Caki2 (cell line): Measurements from ENCODE around the gene INSIG1. TPM values are rescaled to one million over a fixed set of nuclear protein-coding genes. Genes with fewer than 3 reads are reported as not detected.
A peak's percentile ranks its signal among the peaks of the same experiment; 100 is the strongest.

Source experiments
- DNase-seq: peaks from one replicate; pipeline ENCODE4 v3.0.0-alpha.2; 2015; ENCODE audit warnings: low read depth
- in situ Hi-C: cut with HindIII; loops from 2 replicates; pipeline ENCODE4 v1.10.0; 2016; ENCODE audit warnings: low sequenced_read_pairs, low pct_unique_long_range_greater_than_20kb, mixed read lengths
- total RNA-seq: library from RNA; depleted of rRNA; stranded (reverse); fragments of >200 nt; shearing (Covaris generic); gene quantifications from 2 replicates; pipeline ENCODE4 v1.2.3, GENCODE V29; 2014; ENCODE audit warnings: low replicate concordance

INSIG1 gene
- total RNA-seq, 1 experiment from 2014 or later = 72.9 TPM

- DNase-seq = no peak
- in situ Hi-C loops = no loop called here
Measured at GRCh38 chr7:155263581-155264143, 34.0 kb upstream of the INSIG1 start.

DNA sequence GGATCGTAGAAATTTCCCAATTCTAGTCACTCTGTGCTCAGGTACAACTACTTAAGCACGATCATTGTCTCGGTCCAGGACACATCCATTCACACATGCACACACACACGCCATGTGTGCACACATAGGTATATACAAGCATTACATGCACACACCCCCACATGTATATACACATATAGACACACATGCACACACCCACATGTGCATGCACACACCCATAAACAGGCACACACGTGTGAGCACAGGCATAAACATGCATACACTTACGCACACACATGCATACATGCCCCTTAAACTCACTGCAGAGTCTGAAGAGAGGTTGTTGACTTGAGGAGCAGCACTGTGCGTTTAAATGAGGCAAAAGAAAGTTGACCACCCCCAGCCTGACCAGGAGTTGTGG lies 32.5 kb upstream of the INSIG1 start:
- no peak for DNase-seq
- in situ Hi-C loops = no loop called here

DNA sequence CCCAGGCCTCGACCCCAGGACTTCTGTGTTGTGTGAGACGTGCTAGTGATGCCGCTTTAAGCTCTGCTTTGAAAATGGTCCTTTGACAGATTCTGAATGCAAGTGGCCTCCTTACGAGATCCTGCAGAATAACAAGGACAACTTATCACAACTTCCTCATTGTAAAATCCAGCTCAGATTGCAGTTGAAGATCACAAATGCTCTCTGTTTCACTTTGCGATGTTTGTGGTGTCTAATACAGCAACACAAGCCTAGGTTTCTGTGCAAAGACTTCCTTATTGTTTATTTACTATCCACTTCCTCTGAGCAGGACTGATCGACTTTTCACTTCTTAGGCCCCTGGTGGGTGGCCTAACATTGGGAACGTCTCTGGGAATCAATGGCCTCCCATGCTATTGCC lies 31.7 kb upstream of the INSIG1 start:
- in situ Hi-C loops = no loop called here
- DNase-seq = no peak

DNA sequence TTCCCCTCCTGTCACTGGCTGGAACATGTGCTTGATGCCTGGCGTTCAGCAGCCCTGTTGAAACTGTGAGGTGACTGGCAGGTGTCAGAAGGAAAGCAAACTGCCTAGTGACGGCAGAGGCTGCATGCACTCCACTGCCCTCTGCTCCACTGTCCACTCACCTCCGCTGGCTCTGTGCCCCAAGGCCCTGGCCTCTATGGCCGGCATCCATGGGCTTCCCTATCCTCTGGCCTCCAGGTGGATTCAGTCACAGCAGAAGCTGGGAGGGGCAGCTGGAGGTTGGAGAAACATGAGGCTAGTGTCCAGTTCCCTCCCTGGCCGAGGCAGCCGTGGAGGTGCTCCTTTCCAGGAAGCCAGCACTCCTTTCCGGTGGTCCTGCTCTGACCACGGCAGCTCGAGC lies 31.2 kb upstream of the INSIG1 start:
- no peak for DNase-seq
- in situ Hi-C loops = no loop called here

GRCh38 chr7:155267023-155267422 lies 30.7 kb upstream of the INSIG1 start:
- in situ Hi-C loops = no loop called here
- no peak for DNase-seq

GRCh38 chr7:155267436-155267835 lies 30.2 kb upstream of the INSIG1 start:
- in situ Hi-C loops = no loop called here
- no peak for DNase-seq

DNA sequence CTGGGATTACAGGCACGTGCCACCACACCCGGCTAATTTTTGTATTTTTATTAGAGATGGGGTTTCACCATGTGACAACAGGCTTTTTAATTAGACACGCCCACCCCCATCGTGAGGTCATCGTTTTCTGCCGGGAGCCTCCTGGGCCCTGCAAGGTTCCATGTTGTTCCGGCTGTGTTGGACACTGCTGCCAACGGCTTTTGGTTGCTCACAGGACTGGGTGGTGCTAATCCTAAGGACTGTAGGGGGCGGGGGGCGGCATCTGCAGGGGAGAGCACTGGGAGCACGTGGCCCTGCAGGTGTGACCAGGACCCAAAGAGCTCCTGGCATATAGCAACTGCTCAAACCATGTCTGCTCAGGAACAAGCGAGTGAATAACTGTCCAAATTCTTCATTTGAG lies 29.5 kb upstream of the INSIG1 start:
- in situ Hi-C loops = no loop called here
- DNase-seq = no peak

GRCh38 chr7:155268921-155269650 lies 28.6 kb upstream of the INSIG1 start:
- in situ Hi-C loops = no loop called here
- no peak for DNase-seq

DNA sequence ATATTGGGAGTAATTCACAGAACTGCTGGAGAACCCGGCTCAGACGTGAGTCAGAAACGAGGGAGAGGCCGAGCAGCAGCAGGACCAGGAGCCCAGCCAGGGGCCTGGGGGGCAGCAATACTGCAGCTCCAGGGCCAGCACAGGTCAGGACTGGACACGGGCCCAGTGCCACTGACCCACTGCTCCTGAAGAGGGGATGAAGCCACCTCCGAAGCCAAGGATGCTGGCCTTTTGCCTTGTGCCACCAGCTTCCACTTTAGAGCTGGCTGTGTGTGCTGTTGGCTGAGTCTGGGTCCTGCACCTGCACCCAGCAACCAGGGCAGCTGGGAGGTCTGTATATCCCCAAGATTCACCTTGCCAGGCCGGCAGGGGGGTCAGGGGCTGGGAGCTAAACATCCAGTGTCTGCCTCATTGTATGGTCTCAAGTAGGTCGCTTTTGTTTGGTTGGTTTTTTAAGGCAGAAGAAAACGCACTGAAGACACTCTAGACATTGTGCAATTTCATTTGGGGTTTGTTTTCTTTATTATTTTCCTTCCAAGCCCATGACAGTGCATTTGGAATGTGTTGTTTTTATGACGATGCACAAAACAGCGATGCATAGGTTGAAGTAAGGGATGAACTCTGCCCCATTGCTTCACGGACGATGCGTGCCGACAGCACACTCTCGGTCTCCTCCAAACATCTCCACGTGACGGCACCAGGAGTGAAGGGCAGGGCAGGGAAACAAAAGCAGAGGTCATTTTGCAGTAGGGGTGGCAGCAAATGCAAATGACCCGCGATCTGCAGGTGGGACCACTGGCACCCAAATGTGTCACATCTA lies 27.7 kb upstream of the INSIG1 start:
- peak; percentile 77 for DNase-seq
- in situ Hi-C loops = no loop called here

DNA sequence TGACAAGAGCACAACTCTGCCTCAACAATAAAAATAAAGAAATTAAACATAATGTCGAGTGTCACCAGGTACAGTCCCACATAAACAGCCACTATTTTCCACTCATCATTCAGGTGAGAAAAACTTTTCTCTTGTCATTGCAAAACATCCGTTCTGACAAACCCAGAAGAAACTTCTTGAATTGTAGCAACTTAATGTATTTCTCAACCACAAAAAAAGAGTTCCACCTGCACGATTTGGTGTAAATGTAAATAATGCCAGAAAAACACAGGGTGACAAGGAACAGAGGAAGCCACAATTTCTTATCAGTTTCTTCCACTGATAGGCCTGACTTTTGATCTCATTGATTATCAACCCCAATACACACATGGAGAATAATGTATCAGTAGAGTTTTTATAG lies 26.8 kb upstream of the INSIG1 start:
- DNase-seq = no peak
- in situ Hi-C loops = no loop called here

- DNase-seq = no peak
- in situ Hi-C loops = no loop called here
Measured at GRCh38 chr7:155274633-155275355, 22.9 kb upstream of the INSIG1 start.

- DNase-seq = no peak
- in situ Hi-C loops = no loop called here
Measured at GRCh38 chr7:155276042-155276799, 21.5 kb upstream of the INSIG1 start.

- in situ Hi-C loops = no loop called here
- DNase-seq = no peak
Measured at GRCh38 chr7:155276800-155277375, 20.8 kb upstream of the INSIG1 start.

- in situ Hi-C loops = no loop called here
- no peak for DNase-seq
Measured at GRCh38 chr7:155277385-155277994, 20.2 kb upstream of the INSIG1 start.

DNA sequence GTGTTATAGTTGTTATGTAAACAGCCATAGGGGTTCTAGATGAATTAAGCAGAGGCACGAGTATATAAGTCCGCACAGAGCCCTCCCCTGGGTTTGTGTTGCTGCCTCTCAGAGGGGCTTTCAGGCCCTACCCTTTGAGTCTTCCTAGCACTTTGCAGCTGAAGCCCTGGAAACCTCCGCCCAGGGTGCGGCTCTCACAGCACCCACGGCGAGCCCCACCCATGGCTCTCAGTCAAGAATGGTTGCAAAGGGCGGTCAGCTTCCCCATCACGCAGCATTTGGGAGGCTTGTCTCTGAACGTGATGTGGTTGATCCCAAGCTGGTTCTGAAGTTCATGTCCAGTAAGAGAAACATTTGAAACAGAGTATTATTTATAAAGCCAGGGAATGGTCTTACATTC lies 18.8 kb upstream of the INSIG1 start:
- in situ Hi-C loops = no loop called here
- no peak for DNase-seq

GRCh38 chr7:155279787-155280445 lies 17.8 kb upstream of the INSIG1 start:
- DNase-seq = no peak
- in situ Hi-C loops = no loop called here
